Measurements from ENCODE around the gene CLN3. TPM values are rescaled to one million over a fixed set of nuclear protein-coding genes. Genes with fewer than 3 reads are reported as not detected.

CLN3 gene
- total and polyA plus RNA-seq, 2 of the 13 experiments (the other 11 are each of a cell fraction or from before 2014, with no cell fraction given) = 23.4 to 46.8 TPM

- no peak for TF ChIP-seq AGO2 (optimal IDR thresholded peaks at IDR 0.05; ENCODE audit: low read depth, low read length)
Measured at GRCh38 chr16:28503470-28504259, 11.8 kb upstream of the CLN3 start (continued).

GRCh38 chr16:28502290-28502689, 10.4 kb upstream of the CLN3 start:
- in situ Hi-C loops (cut with HindIII; ENCODE audit: extremely low pct_ligation_motif_present, low pct_unique_long_range_greater_than_20kb) = no loop called here
- ChIA-PET CTCF (ENCODE audit: low intra/inter-chr PET ratio, low total read pairs) (no interaction called here), POLR2A (interaction anchor here (1.3 kb wide), 1 partner anchor 10 kb away, joined by 4 read pairs; the partner anchor contains the start of gene CLN3)
- Histone ChIP-seq H3K79me2 (ENCODE audit: insufficient read depth, low read length) (no peaks in the 10 kb centered on the region), H3K4me2 (ENCODE audit: low read depth, low read length) (no peak overlapping the region), H3K9ac (ENCODE audit: insufficient read depth, low read depth, low read length) (no peak overlapping the region), H3K4me1 (ENCODE audit: insufficient read depth, low read length) (peaks cover 43% of the 10 kb centered on the region), H3K9me3 (ENCODE audit: low read length) (no peaks in the 10 kb centered on the region), H3K27me3 (ENCODE audit: control insufficient read depth in 1 of 2, insufficient read depth in 2 of 2, low read length in 2 of 2) (peaks cover 4 to 33% of the 10 kb centered on the region in 2 experiments), H3K27ac (ENCODE audit: extremely low read length, insufficient read depth, low read length) (no peak overlapping the region), H3K4me3 (replicated peaks in 1 of 3; ENCODE audit: insufficient read depth in 1 of 3, low read depth in 2 of 3, low read length in 3 of 3) (no peak overlapping the region), H4K20me1 (ENCODE audit: insufficient read depth, low read length) (no peaks in the 10 kb centered on the region), H3K36me3 (replicated peaks in 1 of 2; ENCODE audit: control insufficient read depth in 1 of 2, insufficient read depth in 2 of 2, low read length in 2 of 2) (no peaks in the 10 kb centered on the region), H2AFZ (ENCODE audit: low read length) (no peak overlapping the region)
- DNase-seq (ENCODE audit: low spot score) (no peak), FAIRE-seq (no peak), ATAC-seq (no peak)
- 38% methylated on average over 2 of the region's 2 CpGs for WGBS (ENCODE audit: low lambda C conversion rate)
- BruUV-seq (replicated peaks) = no TSS peak
- intact Hi-C loops (cut with micrococcal nuclease; ENCODE audit: unreplicated experiment) = no loop called here
- TF ChIP-seq FOXA1 (IDR thresholded peaks at IDR 0.05) (peak; percentile 42; the same call in 1 of the 2 replicates), FOXA1 (CRISPR knock-in tag; IDR thresholded peaks at IDR 0.05) (no peak), U2AF1 (optimal IDR thresholded peaks at IDR 0.05; ENCODE audit: low read depth, low read length) (no peak), HOXA3 (CRISPR knock-in tag; IDR thresholded peaks at IDR 0.05) (no peak), LCORL (IDR thresholded peaks at IDR 0.05) (0 out of 2 replicates have a peak, but pooled peaks have one; percentile 24), LCORL (CRISPR knock-in tag; IDR thresholded peaks at IDR 0.05) (no peak), NBN (conservative IDR thresholded peaks at IDR 0.05) (peak; percentile 75; the same call in 1 of the 2 replicates), ZBTB40 (IDR thresholded peaks at IDR 0.05) (0 out of 2 replicates have a peak, but pooled peaks have one; percentile 12), ZBTB40 (CRISPR knock-in tag; IDR thresholded peaks at IDR 0.05) (no peak), MNT (IDR thresholded peaks at IDR 0.05) (peak; percentile 77), PLRG1 (conservative IDR thresholded peaks at IDR 0.05) (0 out of 2 replicates have a peak, but pooled peaks have one; percentile 43), XRCC5 (optimal IDR thresholded peaks at IDR 0.05; ENCODE audit: low read length) (no peak), NFRKB (IDR thresholded peaks at IDR 0.05) (0 out of 2 replicates have a peak, but pooled peaks have one; percentile 32), ZNF282 (IDR thresholded peaks at IDR 0.05; ENCODE audit: partially characterized antibody) (peak; percentile 51)

Data from HepG2 (cell line).